Ammon's horn (tissue), 1 donor: Measurements from ENCODE around the gene KRT33B.
"Not testable (repeated sequence)": the region's sequence is repeated elsewhere in the genome, so short reads cannot be mapped to it uniquely, and the experiment has no call there.

ENCODE experiments used
- DNase-seq: peaks from one replicate; pipeline ENCODE4 v3.0.0-alpha.2; 2016; ENCODE audit warnings: low spot score

KRT33B gene

GRCh38 chr17:41393294-41393693 is 23.7 kb upstream of the KRT33B start:
- no peak for DNase-seq

DNA sequence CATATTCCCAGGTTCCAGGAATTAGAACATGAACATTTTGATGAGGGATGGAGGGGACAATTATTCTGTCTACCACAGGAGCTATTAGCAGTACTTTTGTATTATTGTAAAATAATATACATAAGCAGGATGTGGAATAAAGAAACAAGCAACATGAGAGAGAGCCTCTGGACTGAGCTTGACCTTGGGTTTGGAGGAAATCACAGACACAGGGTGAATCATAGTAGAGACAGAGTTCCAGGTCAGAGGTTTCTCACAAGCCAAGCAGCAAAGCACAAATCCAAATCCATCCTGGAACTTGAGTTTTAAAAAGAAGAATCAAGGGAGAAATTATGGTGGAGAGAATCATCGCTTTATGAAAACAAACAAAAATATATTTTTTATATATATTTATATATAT is 22.7 kb upstream of the KRT33B start:
- no peak for DNase-seq

DNA sequence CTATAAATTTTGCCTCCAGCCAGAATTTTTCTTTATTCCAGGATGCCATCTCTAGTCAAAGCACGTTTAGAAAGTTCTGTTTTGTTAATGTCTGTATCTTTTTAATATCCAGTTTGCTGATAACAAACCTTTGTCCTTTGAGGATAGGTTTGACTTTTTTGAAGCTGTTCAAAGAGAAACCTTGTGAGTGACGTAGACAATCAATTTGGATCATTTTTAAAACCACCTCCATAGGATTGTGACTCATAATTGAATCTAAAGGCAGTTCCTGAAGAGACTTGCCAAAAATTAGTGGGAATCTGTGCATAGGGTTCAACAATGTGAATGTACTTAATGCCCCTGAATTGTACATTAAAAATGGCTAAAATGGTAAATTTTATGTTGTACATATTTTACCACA is 21.9 kb upstream of the KRT33B start:
- no peak for DNase-seq

- DNase-seq = no peak
Measured at GRCh38 chr17:41390411-41390938, 20.9 kb upstream of the KRT33B start.

DNA sequence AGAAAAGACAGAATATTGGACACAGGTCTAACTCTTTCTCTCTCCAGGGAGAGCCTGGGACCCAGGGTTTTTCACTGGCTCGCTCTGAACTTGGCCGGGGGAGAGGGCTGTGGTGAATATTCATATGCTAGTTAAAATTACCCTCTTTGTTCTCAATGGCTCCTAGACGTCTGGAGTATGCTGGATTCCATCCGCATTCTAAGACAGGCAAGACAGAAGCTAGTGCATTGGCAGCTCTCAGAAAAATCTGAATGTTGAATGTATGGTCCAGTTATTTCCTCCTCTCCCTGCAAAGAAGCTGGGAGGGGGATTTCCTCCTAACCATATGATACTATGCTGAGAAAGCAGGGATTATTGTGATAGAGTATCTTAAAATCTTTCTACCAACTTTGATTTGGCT is 18.1 kb upstream of the KRT33B start:
- DNase-seq = no peak

- DNase-seq = no peak
Measured at GRCh38 chr17:41386227-41386626, 16.6 kb upstream of the KRT33B start.

DNA sequence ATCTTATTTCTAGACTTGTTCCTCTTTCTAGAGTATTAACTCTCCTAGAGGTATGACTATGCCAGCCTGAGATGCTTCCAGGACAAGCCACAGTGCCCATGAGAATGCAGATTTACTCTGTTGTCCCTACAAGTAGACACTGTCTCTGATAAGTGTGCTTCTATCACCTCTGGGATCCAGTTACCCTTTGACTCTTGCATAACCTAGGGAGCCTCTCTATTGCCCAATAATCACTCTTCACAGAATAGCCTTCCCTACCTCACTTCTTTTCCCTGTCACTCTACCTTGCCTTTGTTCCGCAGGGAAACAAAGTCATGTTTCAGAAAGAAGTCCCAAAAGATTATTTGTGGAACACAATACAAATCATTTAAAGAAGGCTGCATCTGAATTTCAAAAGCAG is 14.1 kb upstream of the KRT33B start:
- DNase-seq = no peak

- no peak for DNase-seq
Measured at GRCh38 chr17:41382394-41382793, 12.8 kb upstream of the KRT33B start.

GRCh38 chr17:41381943-41382342 is 12.3 kb upstream of the KRT33B start, which contains the start of gene KRT34:
TSS of gene KRT34 (minus strand) at chr17:41382306. CDS start at chr17:41382246, 60 bp downstream.
- not testable (repeated sequence) for DNase-seq

DNA sequence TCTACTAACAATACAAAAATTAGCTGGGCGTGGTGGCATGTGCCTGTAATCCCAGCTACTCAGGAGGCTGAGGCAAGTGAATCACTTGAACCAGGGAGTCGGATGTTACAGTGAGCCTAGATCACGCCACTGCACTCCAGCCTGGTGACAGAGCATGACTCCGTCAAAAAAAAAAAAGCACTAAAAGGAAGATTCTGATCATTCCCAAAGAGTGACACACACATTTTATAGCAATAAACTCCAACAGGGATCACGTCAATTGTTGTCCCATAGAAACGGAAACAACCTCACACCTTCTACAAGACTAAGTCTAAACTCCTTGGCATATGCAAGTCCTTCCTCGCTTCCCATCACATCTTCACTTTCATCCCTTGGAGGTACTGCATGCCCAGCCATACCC is 10.5 kb upstream of the KRT33B start:
- DNase-seq = not testable (repeated sequence)

DNA sequence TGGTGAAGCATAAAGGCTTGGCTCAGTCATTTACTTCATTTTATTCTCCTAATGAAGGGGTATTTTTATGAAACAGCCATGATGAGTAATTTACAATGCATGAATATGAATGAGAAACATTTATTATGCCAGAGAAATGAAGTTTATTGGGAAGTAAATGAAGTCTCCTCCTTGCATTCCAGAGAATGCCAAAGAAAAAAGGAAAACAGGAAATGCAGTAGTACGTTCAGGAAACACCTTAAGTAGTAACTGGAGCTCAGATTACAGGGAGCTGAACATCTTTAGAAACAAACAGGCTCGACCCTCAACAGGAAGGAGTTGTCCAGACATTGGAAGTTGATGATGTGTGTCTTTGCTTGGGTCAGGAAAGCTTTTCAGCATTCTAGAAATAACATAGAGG is 7.9 kb upstream of the KRT33B start:
- no peak for DNase-seq

DNA sequence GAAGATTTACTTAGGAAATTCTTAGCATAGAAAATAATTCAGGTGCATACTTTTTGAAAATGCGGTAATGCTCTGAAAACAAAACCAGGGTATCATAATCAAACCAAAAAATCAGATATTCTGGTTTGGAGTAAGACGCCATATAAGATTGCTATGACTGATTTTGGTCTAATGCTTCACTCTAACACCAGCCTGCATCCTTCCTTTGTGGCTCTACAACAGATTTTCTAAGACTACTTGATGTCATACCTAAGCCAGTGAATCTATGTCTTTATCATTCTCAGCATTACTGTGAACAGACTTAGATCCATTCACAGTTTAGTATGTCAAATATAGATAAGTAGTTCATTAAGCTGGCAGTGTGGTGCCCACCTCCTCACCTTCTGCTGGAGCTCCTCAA is 590 bp downstream of the KRT33B start:
- DNase-seq = no peak

- DNase-seq = no peak
Measured at GRCh38 chr17:41367426-41368075, 2.1 kb downstream of the KRT33B start.

DNA sequence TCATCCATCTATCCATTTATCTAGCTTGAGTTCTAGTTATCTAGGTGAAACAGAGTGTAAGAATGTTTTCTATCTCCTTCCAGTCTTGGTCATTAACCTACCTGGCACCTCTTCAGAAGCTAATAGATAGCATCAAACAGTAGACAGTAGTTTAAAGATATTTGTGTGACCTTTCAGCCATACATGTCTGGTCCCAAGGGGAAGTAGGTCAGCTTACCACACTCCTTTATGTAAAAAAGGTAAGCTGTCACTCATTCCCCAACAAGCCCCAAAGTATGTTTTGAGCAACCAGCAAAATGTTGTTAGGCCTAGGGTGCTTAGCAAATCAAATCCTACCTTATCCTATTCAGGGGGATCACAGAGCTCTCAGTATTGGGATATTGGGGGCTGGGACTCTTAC is 3.5 kb downstream of the KRT33B start:
- no peak for DNase-seq

GRCh38 chr17:41363881-41364280 is 5.7 kb downstream of the KRT33B start:
- DNase-seq = no peak

- DNase-seq = no peak
Measured at GRCh38 chr17:41360296-41360995, 9.2 kb downstream of the KRT33B start.

DNA sequence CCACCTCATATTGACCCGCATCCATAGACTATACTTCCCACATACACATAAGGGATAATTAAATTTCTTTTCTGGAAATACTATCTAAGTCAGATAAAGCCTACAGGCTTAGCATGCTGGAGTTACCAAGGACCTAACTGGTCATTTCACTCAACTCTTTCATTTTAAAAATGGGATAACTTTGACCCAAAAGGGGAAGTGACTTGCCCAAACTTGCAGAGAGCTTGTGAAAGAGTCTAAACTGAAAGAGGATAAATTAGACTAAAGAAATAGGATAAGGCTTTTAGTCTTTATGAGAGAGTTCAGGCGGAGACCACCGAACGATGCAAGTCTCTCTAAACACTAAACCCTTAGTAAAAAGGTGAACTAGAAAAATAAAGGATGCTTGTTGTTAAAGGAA is 15.1 kb downstream of the KRT33B start:
- DNase-seq = no peak

DNA sequence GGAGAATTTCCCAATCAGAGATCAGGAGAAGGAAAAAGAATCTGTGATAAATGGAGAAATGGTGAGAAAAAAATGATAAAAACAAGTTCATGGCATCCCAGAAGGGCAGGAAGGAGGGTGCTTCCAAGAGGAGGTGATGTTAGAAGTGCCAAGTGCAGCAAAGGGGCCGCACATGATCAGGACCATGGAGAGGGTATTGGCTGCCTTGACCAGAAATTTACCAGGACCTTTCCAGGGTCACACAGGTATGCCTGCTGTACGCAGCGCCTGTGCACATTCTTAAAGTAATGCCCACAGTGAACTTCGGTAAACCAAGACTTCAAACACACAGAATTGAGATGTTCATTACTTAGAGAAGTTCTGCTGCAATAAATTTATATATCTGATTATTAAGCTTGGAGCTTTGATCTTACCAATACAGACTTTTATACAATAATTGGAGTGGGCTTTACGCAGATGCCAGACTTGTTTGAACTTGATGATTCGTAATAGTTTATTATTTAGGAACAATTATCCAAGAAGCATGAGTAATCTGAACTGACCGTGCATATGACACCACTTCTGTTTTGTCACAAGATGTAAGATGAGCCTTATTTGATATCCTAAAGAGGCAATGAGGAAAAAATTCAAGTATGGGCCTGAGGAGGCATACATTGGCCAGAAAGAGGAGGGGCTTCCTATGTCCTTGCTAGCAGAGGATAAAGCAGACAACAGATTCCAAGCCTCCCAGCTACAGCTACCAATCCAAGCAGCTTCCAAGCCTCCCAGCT is 16.8 kb downstream of the KRT33B start:
- no peak for DNase-seq

GRCh38 chr17:41351177-41351576 is 18.4 kb downstream of the KRT33B start:
- no peak for DNase-seq

DNA sequence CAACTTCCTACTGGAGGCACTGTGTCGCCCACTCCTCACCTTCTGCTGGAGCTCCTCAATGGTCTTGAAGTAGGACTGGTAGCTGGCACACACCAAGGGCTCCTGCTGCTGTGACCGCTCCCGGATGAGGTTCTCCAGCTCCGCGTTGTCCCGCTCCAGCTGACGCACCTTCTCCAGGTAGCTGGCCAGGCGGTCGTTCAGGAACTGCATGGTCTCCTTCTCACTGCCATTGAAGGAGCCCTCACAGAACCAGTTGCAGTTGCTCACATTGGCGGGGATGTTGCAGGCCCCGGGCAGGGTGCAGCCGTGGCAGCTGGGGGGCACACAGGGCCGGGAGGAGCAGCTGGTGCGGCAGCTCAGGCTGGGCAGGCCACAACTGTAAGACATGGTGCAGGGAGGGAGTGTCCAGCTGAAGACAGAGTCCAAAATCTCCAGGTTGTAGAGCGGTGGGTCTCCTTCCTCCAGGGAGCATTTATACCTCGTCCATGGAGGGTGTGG is 19.2 kb downstream of the KRT33B start, which contains the start of gene KRT33A:
TSS of gene KRT33A (minus strand) at position 448 of the 498 bp plus-strand sequence. CDS start at position 387, 61 bp downstream.
- DNase-seq = not testable (repeated sequence)

DNA sequence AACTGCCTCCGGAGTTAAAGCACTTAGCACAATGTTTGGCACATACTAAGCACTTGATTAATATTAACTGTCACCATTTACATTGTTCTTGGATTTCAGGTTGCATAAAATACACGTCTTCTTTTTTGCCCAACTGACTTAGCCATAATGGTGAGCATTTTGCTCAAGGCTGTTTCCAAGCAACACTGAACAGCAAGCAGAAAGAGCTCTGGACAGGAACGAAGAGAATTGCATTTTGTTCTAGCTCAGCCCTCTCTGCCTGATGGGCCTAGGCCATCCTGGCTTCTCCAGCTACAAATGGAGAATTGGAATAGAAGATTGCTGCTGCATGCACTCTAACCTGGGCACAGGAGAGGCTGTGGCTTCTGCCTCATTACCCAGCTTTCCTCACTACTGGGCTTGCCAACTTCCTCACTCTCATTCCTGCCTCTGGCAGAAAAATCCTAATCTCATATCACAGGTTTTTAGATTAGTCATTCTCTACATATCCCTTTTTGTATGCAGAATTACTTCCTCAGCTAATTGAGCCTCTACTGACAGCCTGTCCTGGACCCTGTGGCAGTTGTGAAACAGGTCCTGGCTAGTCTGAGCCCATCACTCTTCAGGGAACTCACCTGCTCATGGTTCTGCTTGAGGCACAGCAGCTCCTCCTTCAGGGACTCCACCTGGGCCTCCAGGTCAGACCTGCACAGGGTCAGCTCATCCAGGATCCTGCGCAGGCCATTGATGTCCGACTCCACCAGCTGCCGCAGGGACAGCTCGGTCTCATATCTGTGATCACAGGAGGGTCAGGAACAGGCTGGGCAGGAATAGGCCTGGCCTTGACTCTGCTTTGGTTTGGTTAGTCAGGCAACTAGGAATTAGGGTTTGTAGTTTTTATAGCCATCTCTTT is 21.5 kb downstream of the KRT33B start:
- DNase-seq = peak; percentile 41
